Measurements from ENCODE around the gene SYTL2.

Gene SYTL2

DNA sequence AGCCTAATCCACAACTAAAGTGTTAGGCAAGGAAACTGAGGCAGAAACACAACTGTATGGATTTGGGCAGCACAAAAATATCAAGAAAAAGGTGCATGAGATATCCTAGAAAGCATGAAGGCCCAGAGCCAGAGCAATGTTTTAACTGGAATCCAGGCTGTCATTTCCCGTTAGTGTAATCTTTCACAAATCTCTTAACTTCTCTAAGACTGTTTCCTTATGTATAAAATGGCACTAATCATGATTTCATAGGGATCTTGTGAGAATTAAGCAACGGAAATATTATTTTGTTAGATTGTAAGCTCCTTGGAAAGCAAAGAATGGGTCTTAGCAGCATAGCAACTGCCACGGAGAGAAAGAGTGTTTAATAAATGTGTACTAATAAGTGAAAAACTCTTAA, 14.7 kb upstream of the SYTL2 start:
- DNase-seq, result no peak

DNA sequence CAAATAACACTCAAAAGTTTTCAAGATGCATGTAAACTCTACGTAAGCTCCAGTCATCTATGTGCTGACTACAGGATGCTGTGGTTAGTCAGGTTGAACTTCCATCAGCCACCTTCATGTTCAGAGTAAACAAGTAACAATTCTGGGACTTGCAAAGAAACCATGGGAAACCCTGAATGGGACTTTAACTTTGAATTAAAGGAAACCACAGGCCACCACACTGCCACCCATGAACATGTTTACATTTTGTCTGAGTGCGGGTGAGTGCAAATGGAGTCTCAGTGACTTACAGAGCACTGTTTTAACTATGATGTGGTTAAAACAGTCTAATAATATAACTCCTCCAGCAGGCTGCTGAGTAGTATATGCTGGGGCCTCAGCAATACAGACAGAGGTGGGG, 12.9 kb upstream of the SYTL2 start:
- DNase-seq, result peak in 1 of 2 donors; percentile 34

DNA sequence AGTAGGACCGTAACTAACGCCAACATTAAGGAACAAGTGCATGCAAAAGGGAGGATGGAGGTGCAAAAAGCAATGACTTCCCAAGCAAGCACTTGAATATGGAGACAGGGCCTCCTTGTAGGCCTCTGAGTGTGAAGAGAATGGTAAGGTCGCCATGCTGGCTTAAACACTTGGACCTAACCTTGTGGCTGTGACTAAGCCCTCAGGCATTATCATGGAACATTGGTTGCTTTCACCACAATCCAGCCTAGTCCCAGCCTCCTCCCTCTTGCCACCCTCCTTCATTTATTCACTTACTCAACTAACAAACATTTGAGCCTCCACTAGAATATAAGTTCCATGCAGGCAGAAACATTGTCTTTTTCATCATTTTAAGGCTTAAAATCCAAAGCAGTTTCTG, 11.9 kb upstream of the SYTL2 start:
- no peak for DNase-seq

DNA sequence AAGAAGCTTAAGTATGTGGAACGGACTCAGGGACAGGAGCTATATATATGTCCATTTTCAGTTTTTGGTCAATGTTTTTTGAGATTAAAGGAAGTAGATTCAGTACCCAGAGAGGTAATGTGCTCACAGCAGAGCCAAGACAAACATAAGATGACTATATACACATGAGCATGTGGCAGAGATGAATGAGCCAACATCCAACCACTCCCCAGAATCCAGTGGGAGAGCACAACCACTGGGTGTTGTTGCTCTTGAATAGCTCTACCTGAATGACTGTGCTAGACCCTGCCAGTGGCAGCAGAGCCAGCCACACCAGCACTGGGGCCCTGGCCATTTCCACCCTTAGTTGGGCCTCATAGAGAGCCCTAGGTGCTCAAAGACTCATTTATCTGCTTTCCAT, 10.7 kb upstream of the SYTL2 start:
- no peak for DNase-seq

DNA sequence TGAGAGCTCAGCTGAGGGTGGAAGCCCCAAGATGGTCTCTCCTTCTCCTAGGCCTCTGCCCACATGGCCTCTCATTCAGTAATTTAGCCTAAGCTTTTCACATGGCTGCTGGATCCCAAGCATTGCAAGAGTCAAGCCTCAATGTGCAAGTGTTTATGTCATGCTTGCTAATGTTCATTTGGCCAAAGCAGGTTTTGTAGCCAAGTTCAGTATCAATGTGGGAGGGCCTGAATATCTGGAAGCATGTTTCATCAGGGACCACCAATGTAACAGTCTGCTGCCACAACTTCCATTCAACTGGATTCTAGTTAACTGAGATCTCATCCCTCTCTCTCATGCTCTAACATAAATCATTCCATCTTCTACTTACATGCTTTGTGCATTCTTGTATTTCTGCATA, 8.5 kb upstream of the SYTL2 start:
- DNase-seq, result no peak

DNA sequence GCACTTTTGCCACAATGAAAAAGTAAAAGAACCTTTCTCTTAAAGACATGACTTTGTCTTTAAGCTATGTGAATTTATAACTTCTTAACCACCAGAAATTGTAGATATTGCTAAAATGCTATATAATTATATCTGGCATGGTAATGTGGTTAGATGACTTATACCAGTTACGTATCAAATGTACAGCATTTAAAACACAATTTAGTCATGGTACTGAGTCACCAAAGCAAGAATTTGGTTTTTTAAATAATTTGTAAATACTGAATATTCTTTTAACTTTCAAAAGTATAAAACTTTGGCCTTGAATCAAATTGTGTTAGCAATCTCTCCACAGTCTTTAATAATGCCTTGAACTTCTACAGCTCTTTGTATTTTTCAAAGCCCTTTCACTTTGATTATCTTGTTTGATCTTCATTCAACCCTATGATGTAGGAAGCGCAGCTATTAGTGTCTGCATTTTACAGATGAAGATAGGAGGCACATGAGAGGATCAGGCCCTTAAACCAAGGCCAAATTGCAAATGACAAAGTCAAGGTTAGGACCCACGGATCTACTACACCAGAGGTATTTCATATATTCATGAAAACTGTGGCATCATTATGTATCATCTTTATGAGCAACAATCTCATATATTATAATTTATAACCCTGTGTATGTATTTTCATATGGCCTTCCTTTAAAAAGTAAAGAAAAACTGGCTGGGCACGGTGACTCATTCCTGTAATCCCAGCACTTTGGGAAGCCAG, 4.4 kb upstream of the SYTL2 start:
- DNase-seq, result no peak

DNA sequence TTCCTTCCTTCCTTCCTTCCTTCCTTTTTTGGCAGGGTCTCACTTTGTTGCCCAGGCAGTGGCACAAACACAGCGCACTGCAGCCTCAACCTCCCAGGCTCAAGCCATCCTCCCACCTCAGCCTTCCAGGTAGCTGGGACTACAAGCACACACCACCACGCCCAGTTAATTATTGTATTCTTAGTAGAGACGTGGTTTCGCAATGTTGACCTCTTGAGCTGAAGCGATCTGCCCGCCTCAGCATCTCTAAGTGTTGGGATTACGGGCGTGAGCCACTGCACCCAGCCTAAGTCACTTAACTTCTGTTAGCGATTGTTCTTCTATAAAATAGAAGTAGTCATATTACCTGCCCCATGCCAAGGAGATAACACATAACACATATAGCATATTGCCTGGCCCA, 2.8 kb upstream of the SYTL2 start:
- no peak for DNase-seq

DNA sequence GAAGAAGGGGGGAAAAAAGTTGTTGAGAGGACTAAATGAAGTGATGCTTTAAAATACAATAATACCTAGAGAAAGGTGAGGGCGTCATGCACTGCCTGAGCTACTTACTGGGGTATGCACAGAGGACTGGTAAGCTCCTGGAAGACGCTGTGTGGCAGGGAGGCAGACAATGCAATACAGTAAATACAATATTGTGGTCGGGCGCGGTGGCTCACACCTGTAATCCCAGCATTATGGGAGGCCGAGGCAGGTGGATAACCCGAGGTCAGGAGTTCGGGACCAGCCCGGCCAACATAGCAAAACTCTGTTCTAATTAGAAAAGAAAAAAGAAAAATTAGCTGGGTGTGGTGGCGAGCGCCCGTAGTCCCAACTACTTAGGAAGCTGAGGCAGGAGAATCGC, 683 bp upstream of the SYTL2 start:
- no peak for DNase-seq

DNA sequence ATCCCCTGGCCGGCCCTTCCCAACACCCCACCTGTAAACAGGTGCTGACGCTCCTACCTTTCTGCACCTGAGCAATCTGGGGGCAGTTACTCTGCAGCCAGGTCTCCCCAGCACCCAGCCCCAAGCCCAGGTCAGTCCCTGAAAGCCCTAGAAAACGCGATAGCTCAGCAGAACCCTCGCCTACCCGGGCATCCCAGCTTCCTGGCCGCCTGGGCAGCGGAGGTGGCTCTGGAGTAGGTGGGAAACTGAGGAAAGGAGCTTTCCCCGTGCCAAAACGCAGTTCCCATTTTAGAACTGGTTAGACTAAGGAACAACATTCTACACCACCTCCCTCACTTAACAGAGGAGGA, 445 bp downstream of the SYTL2 start:
- no peak for DNase-seq

DNA sequence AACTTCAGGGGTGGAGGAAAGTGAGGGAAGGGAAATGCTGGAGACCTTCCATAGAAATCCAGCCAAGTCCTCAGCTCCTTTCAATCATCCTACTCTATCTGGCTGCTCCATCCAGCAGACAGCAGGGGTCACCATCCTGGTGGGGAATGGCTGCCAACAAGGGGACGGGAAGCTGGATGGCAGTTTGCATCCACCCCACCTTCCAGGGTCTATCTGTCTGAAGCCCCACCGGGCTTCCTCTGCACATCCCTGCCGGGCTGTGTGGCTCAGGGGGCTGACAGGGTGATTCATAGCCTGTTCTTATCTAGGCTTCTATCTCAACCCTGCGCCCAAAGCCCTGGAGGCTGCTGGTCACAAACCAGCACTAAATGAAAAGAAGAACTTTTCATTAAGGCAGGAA, 1.1 kb downstream of the SYTL2 start:
- DNase-seq, result no peak

DNA sequence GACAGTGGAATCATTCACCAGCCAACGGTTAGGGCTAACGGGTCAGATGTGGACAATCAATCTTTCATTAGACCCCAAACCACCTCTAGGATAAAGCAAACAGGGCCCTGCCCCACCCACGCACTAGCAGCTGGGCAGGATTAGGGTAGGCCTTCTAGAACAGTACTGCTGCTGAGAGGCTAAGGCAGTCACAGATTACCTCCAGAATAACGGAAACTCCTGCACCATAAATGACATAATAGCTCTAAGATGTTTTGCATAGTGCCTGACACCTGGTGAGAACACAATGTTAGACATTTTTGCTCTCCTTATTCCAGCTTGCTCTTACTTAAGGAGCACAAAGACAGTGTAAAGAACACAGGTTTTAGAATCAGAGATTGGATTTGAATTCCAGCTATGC, 1.8 kb downstream of the SYTL2 start:
- no peak for DNase-seq

DNA sequence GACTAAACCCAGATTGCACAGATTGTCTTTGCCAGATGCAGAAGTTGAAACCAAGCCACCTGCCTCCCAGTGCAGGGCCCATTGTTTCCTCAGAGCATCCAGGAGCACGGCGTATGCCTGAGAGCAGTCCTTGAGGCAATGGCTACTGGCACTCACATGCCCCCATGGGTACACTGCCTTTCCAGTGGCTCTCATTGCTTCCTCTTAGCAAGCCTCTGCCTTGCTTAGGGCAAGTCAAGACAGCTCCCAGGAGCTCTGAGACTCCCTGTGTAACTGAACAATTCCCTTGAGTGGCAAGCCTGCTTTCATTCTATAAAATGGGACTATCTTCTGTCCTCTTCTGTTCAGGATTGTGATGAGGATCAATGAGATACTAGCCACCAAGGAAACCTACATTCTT, 4.1 kb downstream of the SYTL2 start:
- DNase-seq, result no peak

DNA sequence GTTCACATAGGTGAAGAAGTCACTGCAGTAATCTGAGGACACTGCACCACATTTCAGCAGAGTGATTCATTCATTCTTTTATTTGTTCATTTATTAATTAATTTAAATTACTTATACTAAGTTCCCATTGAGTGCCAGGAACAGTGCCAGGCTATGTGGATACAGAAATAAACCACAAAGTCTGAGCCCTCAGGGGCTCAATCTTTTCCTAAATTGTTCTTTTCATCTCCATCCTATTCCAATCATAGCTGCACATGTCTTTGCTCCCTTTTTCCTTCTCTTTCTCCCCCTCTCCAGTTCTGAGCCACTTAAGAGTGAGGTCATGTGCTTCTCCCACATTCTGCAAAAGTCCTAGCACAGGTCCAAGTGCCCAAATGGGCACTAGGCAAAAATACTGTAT, 4.9 kb downstream of the SYTL2 start:
- DNase-seq, result no peak

DNA sequence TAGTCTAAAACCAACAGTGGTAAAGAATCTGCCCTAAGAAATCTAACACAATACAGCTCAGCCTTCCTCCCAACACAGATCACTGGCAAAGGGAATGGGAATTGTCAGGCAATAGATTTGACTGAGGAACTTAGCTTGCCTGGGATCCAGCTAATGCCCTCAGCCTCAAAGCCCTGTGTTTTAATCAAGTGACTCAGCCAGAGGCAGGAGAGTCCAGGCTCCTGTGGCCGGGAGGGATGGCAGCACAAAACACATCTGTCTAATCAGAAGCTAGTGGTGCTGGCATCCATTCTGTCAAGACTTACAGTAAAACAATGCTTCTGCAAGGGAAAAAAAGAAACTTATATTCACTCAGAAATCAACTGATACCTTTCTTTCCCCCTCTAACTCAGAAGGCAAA, 5.6 kb downstream of the SYTL2 start:
- DNase-seq, result no peak

DNA sequence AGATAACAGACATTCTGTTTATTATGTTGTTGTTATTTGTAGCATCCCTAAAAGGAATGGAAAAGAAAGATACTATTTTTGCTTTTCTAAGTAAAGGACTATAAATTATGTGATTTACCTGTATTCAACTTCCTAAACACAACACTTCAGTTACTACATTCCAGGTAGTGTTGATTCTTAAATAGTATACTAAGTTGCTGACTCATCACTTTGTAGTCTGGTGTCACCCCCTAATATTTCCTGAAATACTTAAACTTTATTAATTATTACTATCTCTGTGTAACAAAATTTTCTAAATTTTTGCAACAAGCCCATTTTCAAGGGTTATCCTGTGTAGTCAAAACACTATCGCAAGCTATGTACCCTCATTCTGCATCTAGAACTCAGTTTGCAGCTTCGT, 7.0 kb downstream of the SYTL2 start:
- no peak for DNase-seq

DNA sequence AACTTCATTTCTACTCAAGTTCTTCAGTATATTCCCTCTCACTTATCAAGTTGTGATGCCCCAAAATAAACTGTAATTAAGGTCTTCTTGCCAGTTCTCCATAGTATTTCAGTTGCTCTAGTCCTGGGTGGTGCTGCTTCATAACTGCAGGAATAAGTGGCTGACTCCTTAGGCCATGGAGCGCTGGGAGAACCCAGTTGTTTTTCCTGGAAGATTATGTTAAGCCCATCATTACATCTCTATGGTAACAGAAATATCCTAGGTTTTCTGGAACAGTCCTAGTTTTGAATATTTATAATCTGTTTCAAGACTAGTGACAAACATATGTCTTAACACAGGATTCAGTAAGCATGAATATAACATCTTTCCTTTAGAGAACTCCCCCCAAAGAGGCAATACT, 7.6 kb downstream of the SYTL2 start:
- no peak for DNase-seq

DNA sequence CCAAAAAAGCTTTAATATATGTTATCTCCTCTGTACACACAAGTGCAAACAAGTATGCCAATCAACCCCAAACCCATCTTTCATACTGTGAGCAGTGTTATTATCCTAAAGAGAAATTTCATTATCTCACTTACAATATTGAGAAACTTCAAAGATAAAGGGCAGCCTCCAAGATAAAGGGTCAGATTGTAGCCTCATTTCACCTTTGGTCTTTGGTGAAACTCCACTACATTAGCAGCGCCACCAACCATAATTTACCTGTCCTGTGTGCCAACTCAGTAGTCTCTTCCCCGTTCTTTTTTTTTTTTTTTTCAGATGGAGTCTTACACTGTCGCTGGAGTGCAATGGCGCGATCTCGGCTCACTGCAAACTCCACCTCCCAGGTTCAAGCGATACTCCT, 9.4 kb downstream of the SYTL2 start:
- DNase-seq, result no peak

DNA sequence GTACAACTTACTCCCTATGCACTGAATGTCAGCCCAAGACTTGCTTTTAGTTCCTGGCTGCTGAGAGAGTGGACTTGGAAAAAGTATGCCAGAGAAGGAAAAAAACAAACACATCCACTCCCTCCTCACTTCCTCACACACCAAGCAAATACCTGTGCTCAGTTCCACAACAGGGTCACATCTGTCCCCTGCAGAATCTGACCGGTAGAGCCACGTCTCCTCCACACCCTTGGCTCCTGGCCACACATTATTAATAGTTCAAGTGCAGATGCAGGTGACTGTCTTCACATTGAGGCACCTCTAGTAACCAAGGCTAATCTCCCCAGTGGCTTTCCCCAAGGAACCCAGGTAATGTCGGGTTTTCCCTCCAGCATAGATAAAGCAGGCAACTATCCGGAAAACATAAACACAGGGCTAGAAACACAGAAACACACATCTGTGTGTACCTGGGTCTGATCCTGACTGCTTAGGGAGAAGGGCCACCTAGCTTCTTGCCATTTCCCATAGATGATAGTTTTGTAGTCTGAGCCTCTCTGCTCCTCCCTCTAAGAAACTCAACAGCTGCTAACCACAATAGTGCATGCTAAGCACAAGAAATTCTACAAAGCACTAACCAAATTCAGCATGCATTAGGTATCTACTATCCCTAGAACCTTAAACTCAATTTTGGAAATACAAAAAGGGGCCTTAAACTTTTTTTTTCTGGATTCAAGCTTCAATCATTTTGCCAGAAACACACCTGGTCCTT, 10.2 kb downstream of the SYTL2 start:
- DNase-seq, result no peak

DNA sequence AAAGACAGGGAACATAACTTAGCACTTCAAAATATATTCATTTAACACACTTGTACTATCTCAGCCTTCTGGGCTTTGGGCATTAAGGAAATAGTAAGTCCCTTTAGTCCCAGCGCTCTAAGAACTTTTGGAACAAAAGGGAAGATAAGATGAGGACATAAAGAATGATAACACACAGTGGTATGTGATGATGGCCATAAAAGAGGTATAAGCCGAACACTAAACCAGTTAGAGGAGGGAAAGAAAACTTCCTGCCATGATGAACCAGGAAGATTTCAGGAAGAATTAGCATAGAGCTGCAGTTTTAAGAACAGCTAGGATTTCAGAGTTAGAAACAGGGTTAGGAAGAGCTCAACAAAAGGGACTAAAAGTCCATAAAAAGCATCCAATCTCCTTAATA, 11.8 kb downstream of the SYTL2 start:
- DNase-seq, result no peak

DNA sequence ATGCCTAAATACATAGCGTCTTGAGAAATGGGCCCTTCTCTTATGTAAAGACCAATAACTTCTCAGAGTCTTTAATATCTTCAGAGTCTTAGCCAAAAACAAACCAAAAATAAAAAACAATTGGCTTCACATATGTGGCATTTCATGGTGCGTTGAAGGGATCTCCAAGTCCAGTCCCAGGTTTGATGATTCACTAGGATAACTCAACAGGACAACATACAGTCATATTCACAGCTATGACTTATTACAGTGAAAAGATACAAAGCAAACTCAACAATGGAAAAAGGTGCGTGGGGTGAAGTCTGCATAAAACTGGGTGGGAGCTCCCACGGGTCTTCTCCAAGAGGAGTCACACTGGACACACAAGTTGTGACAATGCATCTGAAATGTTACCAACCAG, 12.6 kb downstream of the SYTL2 start:
- no peak for DNase-seq

DNA sequence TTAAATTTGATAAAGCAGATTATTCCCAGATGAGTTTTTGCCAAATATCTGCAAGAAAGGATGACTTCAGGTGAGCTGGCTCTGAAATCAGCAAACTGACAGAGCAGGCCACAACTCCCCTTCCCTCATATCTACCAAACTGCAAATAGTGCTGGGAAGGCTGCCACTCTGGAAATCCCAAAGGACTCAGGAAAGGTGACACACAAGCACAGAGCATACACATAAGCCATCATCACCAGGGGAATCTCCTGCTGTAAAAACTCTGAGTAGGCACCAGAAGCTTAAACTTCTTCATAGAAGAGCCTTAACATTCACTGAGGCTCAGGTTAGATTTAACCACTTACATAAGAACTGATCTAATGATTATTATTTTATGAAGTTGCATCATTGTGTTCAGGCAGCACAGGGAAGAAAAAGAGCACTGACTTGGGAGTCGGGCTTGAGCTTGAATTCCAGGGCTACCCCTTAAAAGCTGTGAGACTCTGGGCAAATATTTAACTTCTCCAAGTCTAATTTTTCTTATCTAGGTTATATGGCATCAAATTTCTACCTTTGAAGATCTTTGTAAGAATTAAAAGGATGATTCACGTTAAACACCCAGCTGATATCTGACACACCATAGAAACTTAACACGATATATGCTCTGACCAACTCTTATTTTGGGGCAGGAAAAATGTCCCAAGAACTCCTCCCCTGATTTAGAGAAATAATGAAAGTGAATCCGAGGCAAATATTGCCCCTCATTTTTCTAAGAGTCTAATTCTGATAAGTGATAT, 15.0 kb downstream of the SYTL2 start:
- no peak for DNase-seq

DNA sequence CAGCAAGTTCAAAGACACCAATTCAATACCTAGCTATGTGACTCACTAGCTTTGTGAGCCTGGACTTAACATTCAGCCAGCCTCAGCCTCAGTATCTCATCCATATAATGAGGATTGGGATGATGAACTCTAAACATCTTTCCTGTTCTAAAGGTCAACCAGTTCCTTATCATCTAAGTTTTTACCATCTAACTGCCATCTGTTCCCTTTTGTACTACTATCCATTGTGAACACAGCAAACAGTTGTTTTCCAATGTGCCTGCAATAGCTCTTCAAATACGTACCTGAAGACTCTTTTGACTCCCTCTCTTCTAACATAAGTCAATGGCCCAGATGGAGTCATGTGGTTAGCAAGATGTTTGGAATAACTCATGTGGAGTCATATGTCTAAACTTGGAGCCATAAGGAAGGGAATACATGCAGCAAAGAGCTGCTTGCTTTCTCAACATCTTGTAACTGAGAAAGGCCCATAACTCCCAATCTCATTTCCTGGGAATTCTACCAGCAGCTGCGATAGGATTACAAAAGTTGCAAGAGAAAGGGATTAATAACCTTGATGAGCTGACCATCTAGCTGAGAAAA, 19.4 kb downstream of the SYTL2 start:
- no peak for DNase-seq

DNA sequence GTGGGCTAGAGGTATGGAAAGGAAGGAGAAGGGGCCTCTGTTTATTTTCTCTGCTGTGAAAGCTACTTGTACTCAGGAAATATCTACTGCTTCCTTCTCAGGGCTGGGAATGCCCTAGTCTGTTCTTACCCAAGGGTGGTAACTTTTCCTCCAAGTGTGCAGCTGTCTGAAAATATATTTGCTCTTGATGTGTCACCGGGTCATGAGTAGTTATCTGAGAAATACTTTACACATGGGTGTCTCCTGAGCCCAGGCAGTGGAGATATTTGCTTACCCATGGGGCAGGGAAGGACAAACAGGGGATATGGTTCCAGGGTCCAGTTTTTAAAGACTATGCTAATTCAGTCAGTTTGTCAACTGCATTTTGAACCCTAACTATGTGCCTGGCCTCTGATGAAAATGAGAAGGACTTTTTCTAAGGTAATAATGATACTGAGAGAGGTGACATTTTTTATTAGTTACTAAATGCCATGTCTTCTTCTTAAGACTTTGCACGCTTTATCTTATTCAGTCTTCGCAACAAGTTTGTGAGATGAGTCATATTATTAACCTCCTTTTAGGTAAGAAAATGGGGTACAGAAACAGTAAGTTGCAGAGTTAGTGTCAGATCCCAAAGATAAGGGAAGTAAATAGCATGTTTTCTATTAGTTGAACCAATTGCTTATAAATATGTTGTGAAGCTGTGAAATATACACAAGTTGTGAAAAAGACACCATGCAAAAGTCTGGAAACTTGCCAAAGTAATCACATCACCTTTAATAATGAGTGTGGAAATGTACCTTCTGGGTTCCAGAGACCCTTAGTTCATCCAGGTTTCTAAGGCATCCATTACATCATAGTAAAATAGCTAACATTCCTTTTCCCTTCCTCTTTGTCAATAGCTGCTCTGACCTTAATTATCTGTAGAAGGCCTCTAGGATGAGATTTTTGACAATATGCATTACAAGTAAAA, 22.9 kb downstream of the SYTL2 start:
- no peak for DNase-seq
